Testis (tissue), 2 donors: ENCODE data around the gene ADARB1.

Experiments used
- POLR2A ChIP-seq: fragments of 450-650 bp; IDR thresholded peaks from one replicate; pipeline ENCODE4 v1.6.1; 2017; ENCODE audit warnings: antibody characterized with exemption, mild to moderate bottlenecking, moderate library complexity
- TF ChIP-seq, protein P1 (sequence below), 3 experiments: fragments of 450-650 bp in 2 of 3; fragments of 200-600 bp in 1 of 3; sonication (generic) in 1 of 3; IDR thresholded peaks; one replicate each; pipeline ENCODE4 v1.5.1; 2016 to 2019; ENCODE audit warnings: antibody characterized with exemption in 3 of 3, mild to moderate bottlenecking in 2 of 3, moderate library complexity in 1 of 3

DNA sequence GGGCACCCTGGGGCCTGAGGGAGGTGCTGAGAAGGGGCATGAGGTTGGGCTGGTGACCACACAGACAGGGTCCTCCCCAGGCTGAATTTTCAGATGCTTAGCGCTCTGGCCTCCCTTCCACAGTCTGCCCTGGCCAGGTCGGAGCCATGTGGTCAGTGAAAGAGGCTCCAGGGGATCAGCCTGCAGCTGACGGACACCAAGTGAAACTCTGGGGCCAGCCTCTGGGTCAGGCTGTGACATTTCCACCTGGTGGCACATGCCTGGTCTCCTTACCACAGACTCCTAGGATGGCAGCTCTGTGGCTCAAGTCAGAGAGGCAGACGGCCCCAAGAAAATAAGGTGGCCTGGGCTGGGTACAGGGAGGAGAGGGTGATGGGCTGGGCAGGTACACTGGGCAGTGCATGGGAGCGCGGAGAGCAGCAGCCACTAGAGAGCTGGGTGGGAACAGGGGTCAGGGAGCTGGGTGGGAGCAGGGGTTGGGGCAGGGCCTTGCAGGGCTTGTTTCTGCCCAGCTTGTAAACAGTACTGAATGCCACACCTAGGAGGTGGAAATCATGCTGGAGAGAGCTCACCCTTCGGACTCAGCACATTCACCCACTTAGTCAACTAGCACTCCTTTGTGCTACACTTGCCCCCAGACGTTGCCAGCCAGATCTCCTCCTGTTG, 20.7 kb upstream of the ADARB1 start:
- TF ChIP-seq, protein P1, sequence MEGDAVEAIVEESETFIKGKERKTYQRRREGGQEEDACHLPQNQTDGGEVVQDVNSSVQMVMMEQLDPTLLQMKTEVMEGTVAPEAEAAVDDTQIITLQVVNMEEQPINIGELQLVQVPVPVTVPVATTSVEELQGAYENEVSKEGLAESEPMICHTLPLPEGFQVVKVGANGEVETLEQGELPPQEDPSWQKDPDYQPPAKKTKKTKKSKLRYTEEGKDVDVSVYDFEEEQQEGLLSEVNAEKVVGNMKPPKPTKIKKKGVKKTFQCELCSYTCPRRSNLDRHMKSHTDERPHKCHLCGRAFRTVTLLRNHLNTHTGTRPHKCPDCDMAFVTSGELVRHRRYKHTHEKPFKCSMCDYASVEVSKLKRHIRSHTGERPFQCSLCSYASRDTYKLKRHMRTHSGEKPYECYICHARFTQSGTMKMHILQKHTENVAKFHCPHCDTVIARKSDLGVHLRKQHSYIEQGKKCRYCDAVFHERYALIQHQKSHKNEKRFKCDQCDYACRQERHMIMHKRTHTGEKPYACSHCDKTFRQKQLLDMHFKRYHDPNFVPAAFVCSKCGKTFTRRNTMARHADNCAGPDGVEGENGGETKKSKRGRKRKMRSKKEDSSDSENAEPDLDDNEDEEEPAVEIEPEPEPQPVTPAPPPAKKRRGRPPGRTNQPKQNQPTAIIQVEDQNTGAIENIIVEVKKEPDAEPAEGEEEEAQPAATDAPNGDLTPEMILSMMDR (IDR thresholded peaks at IDR 0.05), result no peak
- no peak for TF ChIP-seq POLR2A
